B cell (primary cell): Measurements from ENCODE around the gene DPPA2.

Experiments used
- CTCF ChIP-seq: fragments of 200-600 bp; IDR thresholded peaks from one replicate; pipeline ENCODE4 v1.8.0; 2022; ENCODE audit warnings: antibody characterized with exemption, mild to moderate bottlenecking
- EZH2 ChIP-seq: IDR thresholded peaks from 2 replicates; pipeline ENCODE4 v1.6.1; 2012; ENCODE audit warnings: borderline replicate concordance, low read depth, mild to moderate bottlenecking, moderate library complexity, low read length; ENCODE audit not compliant: insufficient read depth, poor library complexity, severe bottlenecking

- TF ChIP-seq CTCF (no peak), EZH2 (no peak)
Observed at GRCh38 chr3:109364088-109364487, 47.8 kb upstream of the DPPA2 start.
